LHCN-M2 (cell line): Measurements from ENCODE around the gene CNTD1. TPM values are rescaled to one million over a fixed set of nuclear protein-coding genes. Genes with fewer than 3 reads are reported as not detected.

Experiments
- total RNA-seq: library from RNA; depleted of rRNA; stranded (reverse); fragments of >200 nt; gene quantifications from 2 replicates; pipeline ENCODE4 v1.2.3, GENCODE V29; 2014; rRNA removed

Gene CNTD1
- total RNA-seq, 1 experiment from 2014 or later, result not detected

Other genes starting within 250 kb of the CNTD1 start
- 0.26 and 0.34 TPM in 2 replicates for gene HSD17B1, start 245.9 kb upstream of the CNTD1 start, total RNA-seq
- gene COASY, start 236.7 kb upstream of the CNTD1 start, total RNA-seq, result 25.8 and 31.7 TPM in 2 replicates
- 43.5 and 50.9 TPM in 2 replicates for gene MLX, start 231.8 kb upstream of the CNTD1 start, total RNA-seq
- 23.2 and 32.4 TPM in 2 replicates for gene PSMC3IP, start 221.1 kb upstream of the CNTD1 start, total RNA-seq
- 33.2 and 35.5 TPM in 2 replicates for gene RETREG3, start 189.5 kb upstream of the CNTD1 start, total RNA-seq
- gene TUBG1, start 189.2 kb upstream of the CNTD1 start, total RNA-seq, result 144 and 154 TPM in 2 replicates
- gene TUBG2, start 139.6 kb upstream of the CNTD1 start, total RNA-seq, result 30.7 and 35.4 TPM in 2 replicates
- gene PLEKHH3, start 121.9 kb upstream of the CNTD1 start, total RNA-seq, result 18.7 and 20.4 TPM in 2 replicates
- 0.58 and 1.0 TPM in 2 replicates for gene CCR10, start 117.0 kb upstream of the CNTD1 start, total RNA-seq
- 7.1 and 9.0 TPM in 2 replicates for gene CNTNAP1, start 116.3 kb upstream of the CNTD1 start, total RNA-seq
- 13.3 and 16.2 TPM in 2 replicates for gene EZH1, start 53.8 kb upstream of the CNTD1 start, total RNA-seq
- 0.26 and 0.92 TPM in 2 replicates for gene RAMP2, start 37.6 kb upstream of the CNTD1 start, total RNA-seq
- gene VPS25, start 25.4 kb upstream of the CNTD1 start, total RNA-seq, result 67.5 and 71.0 TPM in 2 replicates
- not detected in 2 replicates for gene WNK4, start 18.3 kb upstream of the CNTD1 start, total RNA-seq
- gene COA3, start 157 bp upstream of the CNTD1 start, total RNA-seq, result 77.6 and 84.1 TPM in 2 replicates
- 85.5 and 89.4 TPM in 2 replicates for gene BECN1, start 25.4 kb downstream of the CNTD1 start, total RNA-seq
- gene PSME3, start 34.5 kb downstream of the CNTD1 start, total RNA-seq, result 160 and 172 TPM in 2 replicates
- gene AOC2, start 45.7 kb downstream of the CNTD1 start, total RNA-seq, result 0.11 and 0.45 TPM in 2 replicates
- 0.17 TPM in 1 of 2 replicates, not detected in the other for gene AOC3, start 52.3 kb downstream of the CNTD1 start, total RNA-seq
- not detected in 2 replicates for gene G6PC1, start 101.9 kb downstream of the CNTD1 start, total RNA-seq
- gene AARSD1, start 165.6 kb downstream of the CNTD1 start, total RNA-seq, result 20.5 and 25.0 TPM in 2 replicates
- gene PTGES3L, start 181.2 kb downstream of the CNTD1 start, total RNA-seq, result 2.4 and 5.5 TPM in 2 replicates
- 9.4 and 9.6 TPM in 2 replicates for gene RUNDC1, start 181.7 kb downstream of the CNTD1 start, total RNA-seq
- 676 and 967 TPM in 2 replicates for gene RPL27, start 199.6 kb downstream of the CNTD1 start, total RNA-seq
- gene IFI35, start 207.9 kb downstream of the CNTD1 start, total RNA-seq, result 12.6 and 26.3 TPM in 2 replicates
- 248 and 297 TPM in 2 replicates for gene VAT1, start 223.5 kb downstream of the CNTD1 start, total RNA-seq
- 0.06 TPM in 1 of 2 replicates, not detected in the other for gene RND2, start 226.4 kb downstream of the CNTD1 start, total RNA-seq